ENCODE results near the gene SEC61A2. TPM values are rescaled to one million over a fixed set of nuclear protein-coding genes. Genes with fewer than 3 reads are reported as not detected.
A peak's percentile ranks its signal among the peaks of the same experiment; 100 is the strongest.

SEC61A2 gene
- total and polyA plus RNA-seq, 4 donors, result 3.8 to 8.8 (median 6.2) TPM

- TF ChIP-seq HNF4A (conservative IDR thresholded peaks at IDR 0.05), result peak; percentile 48 to 63
- TF ChIP-seq RXRA (IDR thresholded peaks at IDR 0.05), result peak; percentile 69 to 82
- TF ChIP-seq EGR1 (IDR thresholded peaks at IDR 0.05; ENCODE audit: low read depth in 2 of 2), result no peak
- no peak for TF ChIP-seq FOXA1 (IDR thresholded peaks at IDR 0.05)
- TF ChIP-seq JUND (IDR thresholded peaks at IDR 0.05), result peak in 1 of 2 donors; percentile 48
- TF ChIP-seq, protein P1, sequence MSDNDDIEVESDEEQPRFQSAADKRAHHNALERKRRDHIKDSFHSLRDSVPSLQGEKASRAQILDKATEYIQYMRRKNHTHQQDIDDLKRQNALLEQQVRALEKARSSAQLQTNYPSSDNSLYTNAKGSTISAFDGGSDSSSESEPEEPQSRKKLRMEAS (IDR thresholded peaks at IDR 0.05), result peak; percentile 84
- no peak for TF ChIP-seq FOXA2 (IDR thresholded peaks at IDR 0.05)
- TF ChIP-seq, protein P2, sequence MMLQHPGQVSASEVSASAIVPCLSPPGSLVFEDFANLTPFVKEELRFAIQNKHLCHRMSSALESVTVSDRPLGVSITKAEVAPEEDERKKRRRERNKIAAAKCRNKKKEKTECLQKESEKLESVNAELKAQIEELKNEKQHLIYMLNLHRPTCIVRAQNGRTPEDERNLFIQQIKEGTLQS (IDR thresholded peaks at IDR 0.05), result peak; percentile 14
- TF ChIP-seq TAF1 (conservative IDR thresholded peaks at IDR 0.05), result peak; percentile 36
- peak; percentile 98 for TF ChIP-seq ZBTB33 (IDR thresholded peaks at IDR 0.05)
- TF ChIP-seq NR2F2 (IDR thresholded peaks at IDR 0.05), result peak; percentile 99
- peak; percentile 37 to 54 for TF ChIP-seq RAD21 (IDR thresholded peaks at IDR 0.05)
- peak; percentile 92 to 97 for TF ChIP-seq GABPA (IDR thresholded peaks at IDR 0.05 in 1 of 2, conservative IDR thresholded peaks at IDR 0.05 in 1 of 2)
- no peak for TF ChIP-seq HNF4G (IDR thresholded peaks at IDR 0.05)
- peak; percentile 43 for TF ChIP-seq SP1 (IDR thresholded peaks at IDR 0.05)
- TF ChIP-seq CTCF (IDR thresholded peaks at IDR 0.05; ENCODE audit: low read depth, low read length, missing input control), result no peak
- TF ChIP-seq, protein P3, sequence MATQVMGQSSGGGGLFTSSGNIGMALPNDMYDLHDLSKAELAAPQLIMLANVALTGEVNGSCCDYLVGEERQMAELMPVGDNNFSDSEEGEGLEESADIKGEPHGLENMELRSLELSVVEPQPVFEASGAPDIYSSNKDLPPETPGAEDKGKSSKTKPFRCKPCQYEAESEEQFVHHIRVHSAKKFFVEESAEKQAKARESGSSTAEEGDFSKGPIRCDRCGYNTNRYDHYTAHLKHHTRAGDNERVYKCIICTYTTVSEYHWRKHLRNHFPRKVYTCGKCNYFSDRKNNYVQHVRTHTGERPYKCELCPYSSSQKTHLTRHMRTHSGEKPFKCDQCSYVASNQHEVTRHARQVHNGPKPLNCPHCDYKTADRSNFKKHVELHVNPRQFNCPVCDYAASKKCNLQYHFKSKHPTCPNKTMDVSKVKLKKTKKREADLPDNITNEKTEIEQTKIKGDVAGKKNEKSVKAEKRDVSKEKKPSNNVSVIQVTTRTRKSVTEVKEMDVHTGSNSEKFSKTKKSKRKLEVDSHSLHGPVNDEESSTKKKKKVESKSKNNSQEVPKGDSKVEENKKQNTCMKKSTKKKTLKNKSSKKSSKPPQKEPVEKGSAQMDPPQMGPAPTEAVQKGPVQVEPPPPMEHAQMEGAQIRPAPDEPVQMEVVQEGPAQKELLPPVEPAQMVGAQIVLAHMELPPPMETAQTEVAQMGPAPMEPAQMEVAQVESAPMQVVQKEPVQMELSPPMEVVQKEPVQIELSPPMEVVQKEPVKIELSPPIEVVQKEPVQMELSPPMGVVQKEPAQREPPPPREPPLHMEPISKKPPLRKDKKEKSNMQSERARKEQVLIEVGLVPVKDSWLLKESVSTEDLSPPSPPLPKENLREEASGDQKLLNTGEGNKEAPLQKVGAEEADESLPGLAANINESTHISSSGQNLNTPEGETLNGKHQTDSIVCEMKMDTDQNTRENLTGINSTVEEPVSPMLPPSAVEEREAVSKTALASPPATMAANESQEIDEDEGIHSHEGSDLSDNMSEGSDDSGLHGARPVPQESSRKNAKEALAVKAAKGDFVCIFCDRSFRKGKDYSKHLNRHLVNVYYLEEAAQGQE (IDR thresholded peaks at IDR 0.05), result no peak
- TF ChIP-seq YY1 (IDR thresholded peaks at IDR 0.05), result peak; percentile 83
- H3K27me3 ChIP-seq (ENCODE audit: control insufficient read depth in 4 of 4, insufficient read depth in 4 of 4, low read length in 3 of 4), result no peaks in the 10 kb centered on the region
- no peaks in the 10 kb centered on the region for H3K9me3 ChIP-seq (ENCODE audit: control insufficient read depth in 4 of 4, low read length in 3 of 4)
- peaks cover 1 to 7% (median 4%) of the 10 kb centered on the region in 4 donors for H3K36me3 ChIP-seq (ENCODE audit: control insufficient read depth in 4 of 4, insufficient read depth in 3 of 4, low read depth in 1 of 4, low read length in 3 of 4)
- H3K9ac ChIP-seq (ENCODE audit: low read depth in 1 of 2, low read length in 2 of 2), result peak within 1 kb of the TSS; percentile 69 to 96
- peak; percentile 86 for DNase-seq (ENCODE audit: low spot score)
- WGBS, result under 1% methylated on average over 62 of the region's 62 CpGs
- H3K4me1 ChIP-seq (ENCODE audit: control insufficient read depth in 4 of 4, insufficient read depth in 4 of 4, low read length in 3 of 4), result peaks cover 5 to 47% (median 38%) of the 10 kb centered on the region in 4 donors
- H3K27ac ChIP-seq (ENCODE audit: low read depth in 1 of 2, low read length in 2 of 2), result peak within 1 kb of the TSS; percentile 86 to 91
- peak within 1 kb of the TSS; percentile 78 to 99 (median 85) for H3K4me3 ChIP-seq (ENCODE audit: low read depth in 1 of 3, low read length in 3 of 3)
Measured at GRCh38 chr10:12195603-12196506, 66.4 kb downstream of the SEC61A2 start, which contains the start of the genes CDC123 and NUDT5. Gene CDC123, plus strand, starts transcription at chr10:12196188. Its CDS starts 58 bp downstream, at chr10:12196246. Gene NUDT5, minus strand, starts transcription at chr10:12195891. Its CDS starts 9,600 bp downstream, at chr10:12186291.
